PC-9 (cell line): ENCODE measurements around the gene DISC1. TPM values are rescaled to one million over a fixed set of nuclear protein-coding genes. Genes with fewer than 3 reads are reported as not detected.
"Not testable (repeated sequence)": the region's sequence is repeated elsewhere in the genome, so short reads cannot be mapped to it uniquely, and the experiment has no call there.

ENCODE experiments used
- BruUV-seq: library from RNA; stranded (reverse); fragments of 400-500 nt; replicated peaks from 2 replicates; lab custom pipeline; 2021; lab: Mats Ljungman, UMichigan
- CTCF ChIA-PET: fragments of 300-600 bp; sonication (Branson Sonifier 250); formaldehyde crosslinking; loops from one replicate; lab custom pipeline; 2022; ENCODE audit warnings: antibody characterized with exemption; lab: Charles Lee
- POLR2A ChIA-PET: fragments of 300-600 bp; sonication (Branson Sonifier 250); formaldehyde crosslinking; loops from one replicate; lab custom pipeline; 2022; ENCODE audit warnings: antibody characterized with exemption; ENCODE audit not compliant: unreplicated experiment; lab: Charles Lee
- DNase-seq, 2 experiments: peaks; one replicate each; pipeline versions ENCODE4 v3.0.0 to v3.0.0-alpha.2; 2015 to 2022; ENCODE audit warnings: mixed read lengths in 1 of 2
- H2AFZ ChIP-seq: fragments of 200-600 bp; sonication (generic); 2 replicates; pipeline ENCODE4 v1.8.1; 2017; ENCODE audit warnings: antibody characterized with exemption
- H3F3A ChIP-seq: fragments of 200-600 bp; sonication (generic); 2 replicates; pipeline ENCODE4 v1.8.1; 2017; ENCODE audit warnings: antibody characterized with exemption, mild to moderate bottlenecking, low read depth; ENCODE audit not compliant: insufficient read depth
- H3K27ac ChIP-seq: fragments of 200-600 bp; sonication (generic); 2 replicates; pipeline ENCODE4 v1.6.1; 2016; ENCODE audit warnings: mixed run types
- H3K27me3 ChIP-seq: fragments of 200-600 bp; sonication (generic); 2 replicates; pipeline ENCODE4 v1.6.1; 2016; ENCODE audit warnings: low read depth, mixed run types; ENCODE audit not compliant: insufficient read depth
- H3K36me3 ChIP-seq: fragments of 200-600 bp; sonication (generic); 2 replicates; pipeline ENCODE4 v1.6.1; 2016; ENCODE audit warnings: low read depth, mixed run types
- H3K4me1 ChIP-seq: fragments of 200-600 bp; sonication (generic); replicated peaks from 2 replicates; pipeline ENCODE4 v1.6.1; 2016; ENCODE audit warnings: mixed run types; ENCODE audit not compliant: insufficient read depth
- H3K4me2 ChIP-seq: fragments of 200-600 bp; sonication (generic); 2 replicates; pipeline ENCODE4 v1.6.1; 2017; ENCODE audit warnings: mixed run types
- H3K4me3 ChIP-seq: fragments of 200-600 bp; sonication (generic); 2 replicates; pipeline ENCODE4 v1.6.1; 2016; ENCODE audit warnings: mixed run types
- H3K79me2 ChIP-seq: fragments of 200-600 bp; sonication (generic); 2 replicates; pipeline ENCODE4 v1.6.1; 2017; ENCODE audit warnings: low read depth, mixed run types
- H3K9me2 ChIP-seq: fragments of 200-600 bp; sonication (generic); 2 replicates; pipeline ENCODE4 v1.8.1; 2017; ENCODE audit warnings: mild to moderate bottlenecking; ENCODE audit not compliant: insufficient read depth
- H3K9me3 ChIP-seq: fragments of 200-600 bp; sonication (generic); 2 replicates; pipeline ENCODE4 v1.8.1; 2016; ENCODE audit warnings: low read depth; ENCODE audit not compliant: insufficient read depth
- H4K20me1 ChIP-seq: fragments of 200-600 bp; sonication (generic); 2 replicates; pipeline ENCODE4 v1.8.1; 2017; ENCODE audit not compliant: insufficient read depth
- CTCF ChIP-seq: fragments of 200-600 bp; sonication (generic); conservative IDR thresholded peaks from 2 replicates; pipeline ENCODE4 v1.6.1; 2017; ENCODE audit warnings: mixed run types, antibody characterized with exemption, mild to moderate bottlenecking, moderate library complexity
- EZH2 ChIP-seq: fragments of 200-600 bp; sonication (generic); IDR thresholded peaks from 2 replicates; pipeline ENCODE4 v1.8.0; 2017; ENCODE audit warnings: antibody characterized with exemption, low read depth
- intact Hi-C: fragments of 100-400 bp; cut with micrococcal nuclease; formaldehyde crosslinking; loops from one replicate; pipeline ENCODE4 v1.10.0; 2022; ENCODE audit not compliant: unreplicated experiment
- total RNA-seq: library from RNA; stranded (reverse); gene quantifications from 2 replicates; pipeline ENCODE4 v1.2.3, GENCODE V29; 2021

DISC1 gene
- total RNA-seq, 1 experiment from 2014 or later: 7.4 TPM

- Histone ChIP-seq H3K79me2 (no peaks in the 10 kb centered on the region), H3F3A (no peaks in the 10 kb centered on the region), H3K9me3 (no peaks in the 10 kb centered on the region), H3K36me3 (no peaks in the 10 kb centered on the region), H3K4me2 (no peak overlapping the region), H3K4me1 (no peaks in the 10 kb centered on the region), H3K27me3 (no peaks in the 10 kb centered on the region), H3K4me3 (no peak overlapping the region), H2AFZ (no peak overlapping the region), H3K27ac (no peak overlapping the region), H3K9me2 (no peaks in the 10 kb centered on the region), H4K20me1 (no peaks in the 10 kb centered on the region)
- intact Hi-C loops: no loop called here
- CTCF ChIA-PET: interaction anchor here (0.6 kb wide), 1 partner anchor 236 kb away, joined by 3 read pairs; no protein-coding TSS in a partner anchor
- DNase-seq: no peak
- no peak for TF ChIP-seq EZH2
- POLR2A ChIA-PET: no interaction called here
- BruUV-seq: no TSS peak
These were observed 33.8 kb upstream of the DISC1 start for GRCh38 chr1:231592809-231593208.

- H3K79me2 ChIP-seq, H3K27me3 ChIP-seq, BruUV-seq, H3K4me1 ChIP-seq, H3K27ac ChIP-seq, intact Hi-C loops, H3F3A ChIP-seq, H4K20me1 ChIP-seq, H3K4me3 ChIP-seq, POLR2A ChIA-PET, H3K9me2 ChIP-seq, H3K36me3 ChIP-seq, DNase-seq, H2AFZ ChIP-seq, H3K9me3 ChIP-seq, H3K4me2 ChIP-seq: not testable (repeated sequence)
- CTCF ChIA-PET: interaction anchor here (0.6 kb wide), 1 partner anchor 236 kb away, joined by 3 read pairs; no protein-coding TSS in a partner anchor
These were observed 33.3 kb upstream of the DISC1 start for GRCh38 chr1:231593264-231593663.

GRCh38 chr1:231594123-231594522 is 32.5 kb upstream of the DISC1 start:
- no peak overlapping the region for H3K27ac ChIP-seq
- no peaks in the 10 kb centered on the region for H3K27me3 ChIP-seq
- H3K79me2 ChIP-seq: no peaks in the 10 kb centered on the region
- H3K4me1 ChIP-seq: no peaks in the 10 kb centered on the region
- no peaks in the 10 kb centered on the region for H3F3A ChIP-seq
- H3K9me2 ChIP-seq: no peaks in the 10 kb centered on the region
- H4K20me1 ChIP-seq: no peaks in the 10 kb centered on the region; the same call in 1 of the 2 replicates
- ChIA-PET POLR2A (no interaction called here), CTCF (no interaction called here)
- H3K9me3 ChIP-seq: no peaks in the 10 kb centered on the region
- H2AFZ ChIP-seq: no peak overlapping the region
- H3K36me3 ChIP-seq: no peaks in the 10 kb centered on the region
- no peak overlapping the region for H3K4me3 ChIP-seq
- no peak for DNase-seq
- intact Hi-C loops: no loop called here
- no peak for TF ChIP-seq CTCF
- no peak for TF ChIP-seq EZH2
- no TSS peak for BruUV-seq
- H3K4me2 ChIP-seq: no peak overlapping the region

GRCh38 chr1:231594749-231595148 is 31.8 kb upstream of the DISC1 start:
- CTCF ChIA-PET: no interaction called here
- Histone ChIP-seq H3K4me2 (no peak overlapping the region), H3K4me3 (no peak overlapping the region), H3F3A (no peaks in the 10 kb centered on the region), H3K27me3 (no peaks in the 10 kb centered on the region), H3K9me2 (no peaks in the 10 kb centered on the region), H3K79me2 (no peaks in the 10 kb centered on the region), H3K36me3 (no peaks in the 10 kb centered on the region), H3K4me1 (no peaks in the 10 kb centered on the region), H3K27ac (no peak overlapping the region), H3K9me3 (no peaks in the 10 kb centered on the region), H2AFZ (no peak overlapping the region), H4K20me1 (no peaks in the 10 kb centered on the region; the same call in 1 of the 2 replicates)
- TF ChIP-seq EZH2: no peak
- no peak for TF ChIP-seq CTCF
- no peak for DNase-seq
- BruUV-seq: no TSS peak
- POLR2A ChIA-PET: interaction anchor here (0.5 kb wide), 1 partner anchor 8 kb away, joined by 3 read pairs; no protein-coding TSS in a partner anchor
- intact Hi-C loops: no loop called here
